ENCODE results near the gene PCMTD2. TPM values are rescaled to one million over a fixed set of nuclear protein-coding genes. Genes with fewer than 3 reads are reported as not detected.
A peak's percentile ranks its signal among the peaks of the same experiment; 100 is the strongest.

The PCMTD2 gene
- total and polyA plus RNA-seq, 8 donors = 11.8 to 36.8 (median 24.0) TPM

- ATAC-seq (no peak), DNase-seq (peak in 2 of 6 donors; percentile 12 to 47), FAIRE-seq (no peak)
- no peaks in the 10 kb centered on the region for H3K9me3 ChIP-seq
- intact Hi-C loops (cut with DNase I) = no loop called here
- no peak overlapping the region for H3K4me3 ChIP-seq
- no peaks in the 10 kb centered on the region for H3K4me1 ChIP-seq
- no peaks in the 10 kb centered on the region for H3K27me3 ChIP-seq
- H3K27ac ChIP-seq = no peak overlapping the region
- 75 to 89% methylated on average over 25 of the region's 25 CpGs for WGBS, 2 donors
- TF ChIP-seq CTCF (IDR thresholded peaks at IDR 0.05) = no peak
- no peaks in the 10 kb centered on the region for H3K36me3 ChIP-seq
Measured at GRCh38 chr20:64226686-64227580, 28.6 kb upstream of the PCMTD2 start.

GRCh38 chr20:64228086-64228653 is 27.4 kb upstream of the PCMTD2 start:
- TF ChIP-seq CTCF (IDR thresholded peaks at IDR 0.05) = no peak
- intact Hi-C loops (cut with DNase I) = no loop called here
- WGBS, 2 donors = 72 to 85% methylated on average over 8 of the region's 8 CpGs
- FAIRE-seq (no peak), DNase-seq (no peak), ATAC-seq (no peak)
- no peaks in the 10 kb centered on the region for H3K4me1 ChIP-seq
- H3K27me3 ChIP-seq = no peaks in the 10 kb centered on the region
- H3K4me3 ChIP-seq = no peak overlapping the region
- H3K36me3 ChIP-seq = no peaks in the 10 kb centered on the region
- H3K27ac ChIP-seq = no peak overlapping the region
- H3K9me3 ChIP-seq = no peaks in the 10 kb centered on the region

GRCh38 chr20:64228751-64229506 is 26.6 kb upstream of the PCMTD2 start:
- DNase-seq (peak in 2 of 6 donors; percentile 8 to 36), ATAC-seq (no peak), FAIRE-seq (no peak)
- 62 to 73% methylated on average over 14 of the region's 14 CpGs for WGBS, 2 donors
- H3K4me1 ChIP-seq = peaks cover 0 to 4% (median 0%) of the 10 kb centered on the region in 3 donors
- no peaks in the 10 kb centered on the region for H3K27me3 ChIP-seq
- no peaks in the 10 kb centered on the region for H3K9me3 ChIP-seq
- H3K4me3 ChIP-seq = no peak overlapping the region
- intact Hi-C loops (cut with DNase I) = no loop called here
- H3K27ac ChIP-seq = no peak overlapping the region
- no peak for TF ChIP-seq CTCF (IDR thresholded peaks at IDR 0.05)
- H3K36me3 ChIP-seq = no peaks in the 10 kb centered on the region

GRCh38 chr20:64229507-64230061 is 26.0 kb upstream of the PCMTD2 start:
- Histone ChIP-seq H3K4me3 (no peak overlapping the region), H3K4me1 (peaks cover 0 to 8% (median 0%) of the 10 kb centered on the region in 3 donors), H3K9me3 (no peaks in the 10 kb centered on the region), H3K36me3 (no peaks in the 10 kb centered on the region), H3K27ac (no peak overlapping the region), H3K27me3 (no peaks in the 10 kb centered on the region)
- 64 to 79% methylated on average over 8 of the region's 8 CpGs for WGBS, 2 donors
- intact Hi-C loops (cut with DNase I) = no loop called here
- FAIRE-seq = no peak
- DNase-seq = peak in 1 of 6 donors; percentile 4
- no peak for TF ChIP-seq CTCF (IDR thresholded peaks at IDR 0.05)
- no peak for ATAC-seq

All from pancreas (tissue), 10 donors.